ENCODE results near the gene HM13. TPM values are rescaled to one million over a fixed set of nuclear protein-coding genes. Genes with fewer than 3 reads are reported as not detected.

Gene HM13
- total and polyA plus RNA-seq, 9 of the 15 experiments (the other 6 are each of a cell fraction or from before 2014, with no cell fraction given): 7.7 to 136 (median 74.5) TPM

- peak; percentile 94 for TF ChIP-seq NKRF (IDR thresholded peaks at IDR 0.05; ENCODE audit: borderline replicate concordance)
- peak; percentile 88 for TF ChIP-seq EP300 (IDR thresholded peaks at IDR 0.05; ENCODE audit: low read length)
- peak; percentile 65; the same call in 1 of the 2 replicates for TF ChIP-seq ATF6 (CRISPR knock-in tag; IDR thresholded peaks at IDR 0.05)
- TF ChIP-seq PHB2 (IDR thresholded peaks at IDR 0.05; ENCODE audit: low read depth): no peak
- no peak for TF ChIP-seq SRSF3 (IDR thresholded peaks at IDR 0.05; ENCODE audit: insufficient read depth, low read length)
- peak in 1 of 2 experiments; percentile 50; a peak in 1 of 4 replicates for TF ChIP-seq NONO (IDR thresholded peaks at IDR 0.05; ENCODE audit: low read depth in 2 of 2, low read length in 1 of 2)
- no peak for TF ChIP-seq ZNF407 (IDR thresholded peaks at IDR 0.05; ENCODE audit: low read depth)
- no peak for TF ChIP-seq GTF3C2 (IDR thresholded peaks at IDR 0.05; ENCODE audit: borderline replicate concordance, extremely low read depth, insufficient read length)
- no peak for TF ChIP-seq SMAD2 (IDR thresholded peaks at IDR 0.05; ENCODE audit: low read depth, low read length)
- TF ChIP-seq HDGF (IDR thresholded peaks at IDR 0.05): 0 out of 2 replicates have a peak, but pooled peaks have one; percentile 24
Measured at GRCh38 chr20:31606804-31607639, 92.8 kb downstream of the HM13 start (continued).
